Gastrocnemius medialis (tissue), 4 donors: ENCODE results near the gene C15orf62. TPM values are rescaled to one million over a fixed set of nuclear protein-coding genes. Genes with fewer than 3 reads are reported as not detected.

ENCODE experiments used
- ATAC-seq, 2 donors: fragments of 150-250 bp; one replicate each; pipeline ENCODE4 v1.9.1; 2016
- DNase-seq, 2 donors: peaks; one replicate each; pipeline ENCODE4 v3.0.0-alpha.2; 2019
- H3K27ac ChIP-seq, 4 donors: fragments of 200-600 bp; sonication (generic); 1 replicate in 1 of 4; 2 replicates in 3 of 4; pipeline ENCODE4 v1.5.1; 2016 to 2018; ENCODE audit warnings: mild to moderate bottlenecking in 2 of 4, moderate library complexity in 1 of 4
- H3K27me3 ChIP-seq, 3 donors: fragments of 200-600 bp; sonication (generic) in 2 of 3; 1 replicate in 1 of 3; 2 replicates in 2 of 3; pipeline versions ENCODE4 v1.5.1 to v1.6.0; 2016 to 2019; ENCODE audit warnings: mild to moderate bottlenecking in 1 of 3, moderate library complexity in 1 of 3
- H3K36me3 ChIP-seq, 2 donors: fragments of 200-600 bp; sonication (generic) in 1 of 2; one replicate each; pipeline ENCODE4 v1.5.1; 2017 to 2018
- H3K4me1 ChIP-seq, 2 donors: fragments of 200-600 bp; sonication (generic) in 1 of 2; one replicate each; pipeline ENCODE4 v1.5.1; 2016 to 2017; ENCODE audit warnings: mild to moderate bottlenecking in 2 of 2
- H3K4me3 ChIP-seq, 4 donors: fragments of 200-600 bp; sonication (generic) in 3 of 4; 1 replicate in 1 of 4; 2 replicates in 3 of 4; pipeline ENCODE4 v1.5.1; 2016 to 2019; ENCODE audit warnings: mild to moderate bottlenecking in 2 of 4
- H3K9me3 ChIP-seq, 3 donors: fragments of 200-600 bp; sonication (generic) in 2 of 3; 1 replicate in 1 of 3; 2 replicates in 2 of 3; pipeline ENCODE4 v1.5.1; 2016 to 2019
- CTCF ChIP-seq, 5 experiments: fragments of 450-650 bp in 3 of 5; fragments of 200-600 bp in 2 of 5; sonication (generic) in 2 of 5; IDR thresholded peaks in 4 of 5; conservative IDR thresholded peaks in 1 of 5; 1 replicate in 4 of 5; 2 replicates in 1 of 5; pipeline ENCODE4 v1.5.1; 2016 to 2019; ENCODE audit warnings: antibody characterized with exemption in 5 of 5, mild to moderate bottlenecking in 3 of 5, moderate library complexity in 3 of 5
- POLR2A ChIP-seq, 2 donors: fragments of 450-650 bp; IDR thresholded peaks; one replicate each; pipeline ENCODE4 v1.6.1; 2017; ENCODE audit warnings: antibody characterized with exemption in 2 of 2, mild to moderate bottlenecking in 2 of 2, moderate library complexity in 2 of 2
- in situ Hi-C, 4 donors: fragments of 200-750 bp; cut with MboI; loops; one replicate each; pipeline versions ENCODE4 v1.15.0 to v1.8.0; 2017; ENCODE audit warnings: low sequenced_read_pairs in 4 of 4
- intact Hi-C: fragments of 100-400 bp; cut with DNase I; formaldehyde crosslinking; loops from one replicate; pipeline ENCODE4 v1.15.1; 2023; ENCODE audit warnings: low total_unique reads
- total RNA-seq, 4 donors: library from RNA; depleted of rRNA; stranded (reverse); fragments of >200 nt; gene quantifications; one replicate each; pipeline versions ENCODE4 v1.1.0 to v1.2.3, GENCODE V29; 2016

C15orf62 gene
- total RNA-seq, 4 donors from 2014 or later = 0.09 to 0.49 TPM; not detected in 2

GRCh38 chr15:40808861-40809450 is 39.2 kb downstream of the C15orf62 start:
- intact Hi-C loops = loop anchor here (5.0 to 10.0 kb wide), 3 partner anchors 47 to 214 kb away; partner anchors contain the start of genes GCHFR, KNL1 and VPS18
- Histone ChIP-seq H3K27ac (no peak overlapping the region), H3K4me1 (peaks cover 6 to 20% of the 10 kb centered on the region in 2 donors), H3K36me3 (peaks cover 0 to 26% of the 10 kb centered on the region in 2 donors), H3K27me3 (no peaks in the 10 kb centered on the region), H3K9me3 (no peaks in the 10 kb centered on the region), H3K4me3 (no peak overlapping the region)
- in situ Hi-C loops = loop anchor here in 2 of 4 donors (10.0 kb wide), 1 partner anchor 54 kb away; the partner anchor contains the start of gene RMDN3 (in 2 of the 2)
- TF ChIP-seq POLR2A (IDR thresholded peaks at IDR 0.05) (no peak), CTCF (IDR thresholded peaks at IDR 0.05 in 4 of 5, conservative IDR thresholded peaks at IDR 0.05 in 1 of 5) (no peak)
- ATAC-seq = no peak
- DNase-seq = no peak

- in situ Hi-C loops (no loop called here), intact Hi-C loops (no loop called here)
- Histone ChIP-seq H3K27ac (no peak overlapping the region), H3K36me3 (peaks cover 0 to 26% of the 10 kb centered on the region in 2 donors), H3K4me1 (peaks cover 0 to 6% of the 10 kb centered on the region in 2 donors), H3K9me3 (no peaks in the 10 kb centered on the region), H3K4me3 (no peak overlapping the region), H3K27me3 (no peaks in the 10 kb centered on the region)
- DNase-seq (no peak), ATAC-seq (no peak)
- TF ChIP-seq POLR2A (IDR thresholded peaks at IDR 0.05) (no peak), CTCF (IDR thresholded peaks at IDR 0.05 in 4 of 5, conservative IDR thresholded peaks at IDR 0.05 in 1 of 5) (no peak)
Measured at GRCh38 chr15:40812721-40813425, 43.1 kb downstream of the C15orf62 start.

GRCh38 chr15:40815042-40815698 is 45.4 kb downstream of the C15orf62 start:
- no peaks in the 10 kb centered on the region for H3K4me1 ChIP-seq
- in situ Hi-C loops (no loop called here), intact Hi-C loops (no loop called here)
- no peak overlapping the region for H3K27ac ChIP-seq
- no peak overlapping the region for H3K4me3 ChIP-seq
- no peak for DNase-seq
- no peaks in the 10 kb centered on the region for H3K27me3 ChIP-seq
- no peaks in the 10 kb centered on the region for H3K9me3 ChIP-seq
- peaks cover 0 to 19% of the 10 kb centered on the region in 2 donors for H3K36me3 ChIP-seq
- no peak for ATAC-seq
- TF ChIP-seq CTCF (IDR thresholded peaks at IDR 0.05 in 4 of 5, conservative IDR thresholded peaks at IDR 0.05 in 1 of 5) (no peak), POLR2A (IDR thresholded peaks at IDR 0.05) (no peak)

GRCh38 chr15:40819048-40819447 is 49.3 kb downstream of the C15orf62 start:
- Histone ChIP-seq H3K4me3 (no peak overlapping the region), H3K4me1 (no peaks in the 10 kb centered on the region), H3K27ac (no peak overlapping the region), H3K36me3 (no peaks in the 10 kb centered on the region), H3K27me3 (no peaks in the 10 kb centered on the region), H3K9me3 (no peaks in the 10 kb centered on the region)
- intact Hi-C loops (no loop called here), in situ Hi-C loops (no loop called here)
- DNase-seq (no peak), ATAC-seq (no peak)
- TF ChIP-seq CTCF (IDR thresholded peaks at IDR 0.05 in 4 of 5, conservative IDR thresholded peaks at IDR 0.05 in 1 of 5) (no peak), POLR2A (IDR thresholded peaks at IDR 0.05) (no peak)
